Loucy (cell line): Measurements from ENCODE around the gene OAS1.
"Not testable (repeated sequence)": the region's sequence is repeated elsewhere in the genome, so short reads cannot be mapped to it uniquely, and the experiment has no call there.

Experiments used
- CTCF ChIP-seq: fragments of 200-600 bp; sonication (generic); conservative IDR thresholded peaks from 2 replicates; pipeline ENCODE4 v1.5.1; 2014; ENCODE audit warnings: mild to moderate bottlenecking, antibody characterized with exemption, low read length
- EZH2phosphoT487 ChIP-seq: fragments of 200-600 bp; IDR thresholded peaks from 2 replicates; pipeline ENCODE4 v1.6.1; 2018; ENCODE audit warnings: antibody characterized with exemption, mild to moderate bottlenecking, moderate library complexity, borderline replicate concordance

DNA sequence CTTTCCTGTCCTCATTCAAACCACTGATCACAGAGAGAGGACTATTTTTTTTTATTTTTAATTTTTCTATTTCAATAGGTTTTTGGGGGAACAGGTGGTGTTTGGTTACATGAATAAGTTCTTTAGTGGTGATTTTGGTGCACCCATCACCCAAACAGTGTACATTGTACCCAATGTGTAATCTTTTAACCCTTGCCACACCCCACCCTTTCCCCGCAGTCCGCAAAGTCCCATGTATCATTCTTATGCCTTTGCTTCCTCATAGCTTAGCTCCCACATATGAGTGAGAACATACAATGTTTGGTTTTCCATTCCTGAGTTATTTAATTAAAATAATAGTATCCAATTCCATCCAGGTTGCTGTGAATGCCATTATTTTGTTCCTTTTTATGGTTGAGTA lies 7.1 kb downstream of the OAS1 start:
- not testable (repeated sequence) for TF ChIP-seq CTCF, EZH2phosphoT487
